Left lung (tissue), 10 donors: ENCODE data around the gene SASH1. TPM values are rescaled to one million over a fixed set of nuclear protein-coding genes. Genes with fewer than 3 reads are reported as not detected.
A peak's percentile ranks its signal among the peaks of the same experiment; 100 is the strongest.

Experiments
- ATAC-seq: fragments of 200-7000 bp; cut with Tn5 transposase; one replicate; pipeline ENCODE4 v1.9.1; 2020; ENCODE audit warnings: moderate library complexity
- DNase-seq, 4 donors: peaks; one replicate each; pipeline ENCODE4 v3.0.0-alpha.2; 2013 to 2020
- H3K27ac ChIP-seq, 2 donors: fragments of 200-600 bp; sonication (generic) in 1 of 2; one replicate each; pipeline versions ENCODE4 v1.5.0 to v1.8.0; 2020 to 2021
- H3K27me3 ChIP-seq, 2 donors: fragments of 200-600 bp; sonication (generic) in 1 of 2; one replicate each; pipeline versions ENCODE4 v1.5.0 to v1.8.0; 2020 to 2021
- H3K36me3 ChIP-seq, 2 donors: fragments of 200-600 bp; sonication (generic) in 1 of 2; one replicate each; pipeline versions ENCODE4 v1.5.0 to v1.8.0; 2020 to 2021
- H3K4me1 ChIP-seq, 2 donors: fragments of 200-600 bp; one replicate each; pipeline ENCODE4 v1.8.0; 2021
- H3K4me3 ChIP-seq, 2 donors: fragments of 200-600 bp; sonication (generic) in 1 of 2; one replicate each; pipeline versions ENCODE4 v1.5.0 to v1.8.0; 2020 to 2021; ENCODE audit warnings: mild to moderate bottlenecking in 1 of 2
- H3K9me3 ChIP-seq, 2 donors: fragments of 200-600 bp; sonication (generic) in 1 of 2; one replicate each; pipeline versions ENCODE4 v1.5.0 to v1.8.0; 2020 to 2021
- CTCF ChIP-seq, 2 donors: fragments of 200-600 bp; sonication (generic) in 1 of 2; IDR thresholded peaks; one replicate each; pipeline versions ENCODE4 v1.5.0 to v1.8.0; 2021; ENCODE audit warnings: antibody characterized with exemption in 2 of 2
- intact Hi-C, 2 donors: fragments of 100-400 bp; cut with DNase I; formaldehyde crosslinking; loops; one replicate each; pipeline versions ENCODE4 v1.11.2 to v1.14.2; 2022
- polyA plus RNA-seq, 6 donors: library from polyadenylated mRNA; unstranded; fragments of 120-200 nt; gene quantifications; one replicate each; pipeline ENCODE4 v1.2.1, GENCODE V29; 2013; ENCODE audit not compliant: insufficient read length in 6 of 6
- total RNA-seq, 2 donors: library from RNA; stranded (reverse); fragmentation: NEBNext Ultra II Directional; extraction: Animal tissue kit (Norgen Biotek cat#: 25700); gene quantifications; one replicate each; pipeline ENCODE4 v1.2.1, GENCODE V29; 2021
- donor health status: DM: no; HTN: yes; CAD: no.
- donor health status: DM: no; HTN: no; CAD: no.

The SASH1 gene
- total and polyA plus RNA-seq, 8 donors: 31.4 to 53.5 (median 34.8) TPM

- peaks cover 17 to 18% of the 10 kb centered on the region in 2 donors for H3K4me1 ChIP-seq
- H3K4me3 ChIP-seq: no peak overlapping the region
- TF ChIP-seq CTCF (IDR thresholded peaks at IDR 0.05): no peak
- H3K36me3 ChIP-seq: no peaks in the 10 kb centered on the region
- no peak for DNase-seq
- intact Hi-C loops: no loop called here
- peak; percentile 15 for ATAC-seq
- H3K27ac ChIP-seq: no peak overlapping the region
- no peaks in the 10 kb centered on the region for H3K27me3 ChIP-seq
- no peaks in the 10 kb centered on the region for H3K9me3 ChIP-seq
Observed at GRCh38 chr6:148416330-148416965, 73.8 kb downstream of the SASH1 start.

DNA sequence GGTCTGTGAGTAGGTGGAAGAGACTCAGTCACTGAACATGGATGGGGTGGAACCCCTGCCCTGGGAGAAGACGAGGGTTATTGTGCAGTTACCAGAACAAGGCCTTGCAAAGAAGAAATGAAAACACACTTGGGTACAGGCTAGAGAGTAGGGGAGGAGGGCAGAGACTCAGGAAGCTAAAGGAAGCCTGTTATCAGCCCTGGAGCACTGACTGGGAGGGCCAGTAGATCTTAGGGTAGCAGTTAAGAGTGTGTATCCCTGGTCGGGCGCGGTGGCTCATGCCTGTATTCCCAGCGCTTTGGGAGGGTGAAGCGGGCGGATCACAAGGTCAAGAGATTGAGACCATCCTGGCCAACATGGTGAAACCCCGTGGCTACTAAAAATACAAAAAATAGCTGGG, 74.4 kb downstream of the SASH1 start:
- DNase-seq (no peak), ATAC-seq (no peak)
- intact Hi-C loops: no loop called here
- TF ChIP-seq CTCF (IDR thresholded peaks at IDR 0.05): no peak
- Histone ChIP-seq H3K4me3 (no peak overlapping the region), H3K4me1 (peaks cover 17 to 18% of the 10 kb centered on the region in 2 donors), H3K9me3 (no peaks in the 10 kb centered on the region), H3K27me3 (no peaks in the 10 kb centered on the region), H3K36me3 (no peaks in the 10 kb centered on the region), H3K27ac (no peak overlapping the region)

DNA sequence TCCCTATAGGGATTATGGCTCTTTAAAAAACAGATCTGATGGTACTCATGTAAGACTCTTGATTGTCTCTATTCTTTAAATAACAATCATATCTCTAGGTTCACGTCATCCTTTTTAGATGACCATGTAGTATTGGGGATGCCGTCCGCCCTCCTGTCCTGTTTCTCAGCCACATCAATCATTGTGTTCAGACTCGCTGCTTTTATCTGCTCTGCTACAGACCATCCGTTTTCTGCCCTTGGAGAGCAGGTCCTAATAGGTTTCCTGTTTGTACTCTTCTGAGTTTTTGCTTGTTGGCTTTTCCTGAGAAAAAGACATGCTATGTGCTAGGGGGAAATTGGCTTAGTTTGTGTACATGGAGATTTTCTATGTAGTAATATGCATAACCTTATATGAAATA, 76.8 kb downstream of the SASH1 start:
- intact Hi-C loops: no loop called here
- no peak for TF ChIP-seq CTCF (IDR thresholded peaks at IDR 0.05)
- no peak for DNase-seq
- H3K36me3 ChIP-seq: no peaks in the 10 kb centered on the region
- H3K9me3 ChIP-seq: no peaks in the 10 kb centered on the region
- peaks cover 21 to 30% of the 10 kb centered on the region in 2 donors for H3K4me1 ChIP-seq
- H3K27me3 ChIP-seq: no peaks in the 10 kb centered on the region
- no peak for ATAC-seq
- H3K27ac ChIP-seq: no peak overlapping the region
- no peak overlapping the region for H3K4me3 ChIP-seq

DNA sequence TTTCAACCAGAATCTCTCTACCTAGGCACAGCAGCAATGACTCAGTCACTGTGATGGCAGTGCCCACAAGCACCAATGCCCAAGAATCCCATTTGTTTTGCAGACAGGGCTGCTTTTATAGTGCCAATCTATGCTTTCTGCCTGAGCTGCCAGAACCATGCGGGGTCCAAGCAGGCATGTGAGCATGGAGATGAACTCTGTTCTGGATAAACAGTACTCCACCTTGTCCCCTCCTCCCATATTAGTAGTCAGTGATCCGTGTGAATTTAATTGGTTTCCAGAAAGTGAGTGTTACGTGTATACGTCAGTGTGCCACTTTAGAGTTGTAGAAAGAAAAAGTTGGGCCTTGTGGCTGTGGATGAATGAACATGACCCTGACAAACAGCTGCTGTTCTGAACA, 79.4 kb downstream of the SASH1 start:
- Histone ChIP-seq H3K9me3 (no peaks in the 10 kb centered on the region), H3K27me3 (no peaks in the 10 kb centered on the region), H3K4me3 (no peak overlapping the region), H3K4me1 (peaks cover 5 to 23% of the 10 kb centered on the region in 2 donors), H3K27ac (peak overlapping the region in 1 of 2 donors; percentile 30), H3K36me3 (no peaks in the 10 kb centered on the region)
- ATAC-seq: no peak
- no peak for DNase-seq
- no peak for TF ChIP-seq CTCF (IDR thresholded peaks at IDR 0.05)
- intact Hi-C loops: no loop called here

DNA sequence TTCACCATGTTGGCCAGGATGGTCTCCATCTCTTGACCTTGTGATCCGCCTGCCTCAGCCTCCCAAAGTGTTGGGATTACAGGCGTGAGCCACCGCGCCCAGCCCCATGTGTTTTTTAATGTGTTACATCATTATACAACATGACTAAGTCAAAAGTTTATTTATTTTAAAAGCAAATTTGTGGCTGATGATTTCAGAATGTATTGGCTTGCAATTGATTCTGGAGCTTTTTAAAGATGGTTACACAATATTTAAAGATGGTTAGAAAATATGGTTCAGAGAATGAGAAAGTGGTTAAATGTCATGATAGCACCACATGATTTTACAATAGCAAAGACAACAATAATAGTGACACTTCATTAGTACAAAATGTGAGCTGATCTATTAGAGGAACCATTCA, 80.5 kb downstream of the SASH1 start:
- DNase-seq (no peak), ATAC-seq (no peak)
- Histone ChIP-seq H3K36me3 (no peaks in the 10 kb centered on the region), H3K27ac (peak overlapping the region; percentile 35 to 50), H3K27me3 (no peaks in the 10 kb centered on the region), H3K4me3 (no peak overlapping the region), H3K9me3 (no peaks in the 10 kb centered on the region), H3K4me1 (peaks cover 5 to 27% of the 10 kb centered on the region in 2 donors)
- intact Hi-C loops: no loop called here
- no peak for TF ChIP-seq CTCF (IDR thresholded peaks at IDR 0.05)
